GM12801 (cell line): ENCODE data around the gene ST3GAL3.

Experiments
- CTCF ChIP-seq: IDR thresholded peaks from one replicate; pipeline ENCODE4 v1.5.1; 2011; ENCODE audit warnings: control low read depth; ENCODE audit not compliant: insufficient read length; ENCODE audit errors: extremely low read depth

The ST3GAL3 gene

GRCh38 chr1:43871181-43871910 lies 164.0 kb downstream of the ST3GAL3 start:
- no peak for TF ChIP-seq CTCF

GRCh38 chr1:43872280-43872679 lies 164.9 kb downstream of the ST3GAL3 start:
- no peak for TF ChIP-seq CTCF

- no peak for TF ChIP-seq CTCF
Measured at GRCh38 chr1:43873851-43874250, 166.5 kb downstream of the ST3GAL3 start.

- no peak for TF ChIP-seq CTCF
Measured at GRCh38 chr1:43874716-43875115, 167.4 kb downstream of the ST3GAL3 start.

- TF ChIP-seq CTCF, result no peak
Measured at GRCh38 chr1:43875331-43875730, 168.0 kb downstream of the ST3GAL3 start.

GRCh38 chr1:43877101-43877500 lies 169.8 kb downstream of the ST3GAL3 start:
- TF ChIP-seq CTCF, result no peak

- no peak for TF ChIP-seq CTCF
Measured at GRCh38 chr1:43878440-43878839, 171.1 kb downstream of the ST3GAL3 start.
